ENCODE data around the gene MAPK8IP3. TPM values are rescaled to one million over a fixed set of nuclear protein-coding genes. Genes with fewer than 3 reads are reported as not detected.
"Not testable (repeated sequence)": the region's sequence is repeated elsewhere in the genome, so short reads cannot be mapped to it uniquely, and the experiment has no call there.

Gene MAPK8IP3
- polyA plus RNA-seq, 3 donors = 1.1 to 185 (median 2.1) TPM

DNA sequence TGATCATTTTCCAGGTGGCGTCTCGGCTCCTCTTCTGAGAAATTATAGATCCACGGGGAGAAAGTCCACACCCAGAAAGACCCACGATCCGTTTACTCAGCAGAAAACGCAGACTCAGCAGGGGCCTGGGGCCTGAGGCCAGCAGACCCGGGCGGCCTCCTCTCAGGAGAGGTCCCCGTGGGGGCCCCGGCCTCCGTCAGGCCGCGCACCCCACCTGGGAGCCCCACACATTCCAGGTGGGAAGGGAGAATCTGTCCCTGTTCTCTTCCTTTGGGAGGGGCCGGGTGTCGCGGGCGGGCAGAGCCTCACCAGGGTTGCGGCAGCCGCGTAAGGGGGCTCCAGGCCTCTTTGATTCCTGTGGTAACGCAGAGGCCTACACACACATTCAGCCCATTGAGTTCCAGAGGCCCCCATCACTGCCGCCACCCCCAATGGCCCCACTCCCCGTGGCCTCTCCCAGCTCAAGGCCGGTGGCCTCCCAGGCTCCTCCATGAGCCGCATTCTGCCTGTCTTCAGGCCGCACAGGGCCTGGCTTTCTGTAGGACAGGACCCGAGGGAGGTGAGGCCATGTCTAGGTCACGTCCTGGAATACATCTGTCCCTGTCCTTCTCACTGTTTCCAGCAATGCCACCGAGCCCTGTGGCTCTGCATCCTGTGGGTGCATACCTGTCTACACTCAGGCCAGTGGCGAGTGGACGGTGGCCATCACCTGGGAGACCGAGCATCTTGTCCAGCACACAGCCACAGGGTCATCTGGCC is 89.1 kb downstream of the MAPK8IP3 start:
- peaks cover 5 to 26% of the 10 kb centered on the region in 2 donors for H3K9me3 ChIP-seq (replicated peaks in 1 of 2; ENCODE audit: control insufficient read depth in 1 of 2, insufficient read depth in 1 of 2, low read length in 2 of 2)
- no peak overlapping the region for H3K4me3 Mint-ChIP-seq
- TF ChIP-seq, protein P1, sequence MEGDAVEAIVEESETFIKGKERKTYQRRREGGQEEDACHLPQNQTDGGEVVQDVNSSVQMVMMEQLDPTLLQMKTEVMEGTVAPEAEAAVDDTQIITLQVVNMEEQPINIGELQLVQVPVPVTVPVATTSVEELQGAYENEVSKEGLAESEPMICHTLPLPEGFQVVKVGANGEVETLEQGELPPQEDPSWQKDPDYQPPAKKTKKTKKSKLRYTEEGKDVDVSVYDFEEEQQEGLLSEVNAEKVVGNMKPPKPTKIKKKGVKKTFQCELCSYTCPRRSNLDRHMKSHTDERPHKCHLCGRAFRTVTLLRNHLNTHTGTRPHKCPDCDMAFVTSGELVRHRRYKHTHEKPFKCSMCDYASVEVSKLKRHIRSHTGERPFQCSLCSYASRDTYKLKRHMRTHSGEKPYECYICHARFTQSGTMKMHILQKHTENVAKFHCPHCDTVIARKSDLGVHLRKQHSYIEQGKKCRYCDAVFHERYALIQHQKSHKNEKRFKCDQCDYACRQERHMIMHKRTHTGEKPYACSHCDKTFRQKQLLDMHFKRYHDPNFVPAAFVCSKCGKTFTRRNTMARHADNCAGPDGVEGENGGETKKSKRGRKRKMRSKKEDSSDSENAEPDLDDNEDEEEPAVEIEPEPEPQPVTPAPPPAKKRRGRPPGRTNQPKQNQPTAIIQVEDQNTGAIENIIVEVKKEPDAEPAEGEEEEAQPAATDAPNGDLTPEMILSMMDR (IDR thresholded peaks at IDR 0.05) = no peak
- DNase-seq = no peak
- no peaks in the 10 kb centered on the region for H3K4me1 ChIP-seq (ENCODE audit: control insufficient read depth in 1 of 2, insufficient read depth in 2 of 2, low read length in 2 of 2)
- no peak overlapping the region for H3K4me2 ChIP-seq (replicated peaks; ENCODE audit: extremely low read depth, low read length, poor library complexity, severe bottlenecking)
- H3K27me3 ChIP-seq (ENCODE audit: control insufficient read depth in 2 of 2, insufficient read depth in 2 of 2, low read length in 2 of 2) = no peaks in the 10 kb centered on the region
- no peak overlapping the region for H3K4me3 ChIP-seq (replicated peaks in 1 of 3; ENCODE audit: low read depth in 2 of 3, low read length in 3 of 3)
- H3K27ac ChIP-seq (ENCODE audit: low read depth in 1 of 2, low read length in 2 of 2) = no peak overlapping the region
- H3K36me3 ChIP-seq (replicated peaks in 1 of 2; ENCODE audit: control insufficient read depth in 1 of 2, insufficient read depth in 2 of 2, low read length in 2 of 2) = peaks cover 6 to 9% of the 10 kb centered on the region in 2 donors
- peaks cover 2 to 8% of the 10 kb centered on the region in 2 donors for H3K36me3 Mint-ChIP-seq
- H3K4me1 Mint-ChIP-seq = no peaks in the 10 kb centered on the region
- H3K27ac Mint-ChIP-seq = no peak overlapping the region
- peaks cover 0 to 2% (median 0%) of the 10 kb centered on the region in 3 donors for H3K27me3 Mint-ChIP-seq (ENCODE audit: low read depth in 3 of 3)
- no peak overlapping the region for H3K9ac ChIP-seq (ENCODE audit: insufficient read depth, low read length, poor library complexity, severe bottlenecking)
- intact Hi-C loops (cut with micrococcal nuclease) = no loop called here
- no peak overlapping the region for H2AFZ ChIP-seq (ENCODE audit: insufficient read depth, low read depth, low read length, poor library complexity, severe bottlenecking)
- WGBS (ENCODE audit: insufficient coverage) = 93% methylated on average over 27 of the region's 32 CpGs
- H3K9me3 Mint-ChIP-seq = peaks cover 9 to 34% (median 27%) of the 10 kb centered on the region in 7 donors
- H4K20me1 ChIP-seq (ENCODE audit: insufficient read depth, low read length) = no peaks in the 10 kb centered on the region
- no peaks in the 10 kb centered on the region for H3K79me2 ChIP-seq (ENCODE audit: insufficient read depth, low read length)

DNA sequence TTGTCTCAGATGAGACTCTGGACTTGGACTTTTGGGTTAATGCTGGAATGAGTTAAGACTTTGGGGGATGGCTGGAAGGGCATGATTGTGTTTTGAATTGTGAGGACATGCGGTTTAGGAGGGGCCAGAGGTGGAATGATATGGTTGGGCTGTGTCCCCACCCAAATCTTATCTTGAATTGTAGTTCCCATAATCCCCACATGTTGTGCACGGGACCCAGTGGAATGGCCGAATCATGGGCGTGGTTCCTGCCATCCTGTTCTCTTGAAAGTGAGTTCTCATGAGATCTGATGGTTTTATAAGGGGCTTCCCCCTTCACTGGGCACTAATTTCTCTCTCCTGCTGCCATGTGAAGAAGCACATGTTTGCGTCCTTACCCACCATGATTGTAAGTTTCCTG is 93.3 kb downstream of the MAPK8IP3 start:
- H3K9ac ChIP-seq (ENCODE audit: insufficient read depth, low read length, poor library complexity, severe bottlenecking); H3K27me3 ChIP-seq (ENCODE audit: control insufficient read depth in 2 of 2, insufficient read depth in 2 of 2, low read length in 2 of 2); H3K4me1 Mint-ChIP-seq; H4K20me1 ChIP-seq (ENCODE audit: insufficient read depth, low read length); H3K27me3 Mint-ChIP-seq (ENCODE audit: low read depth in 3 of 3); intact Hi-C loops (cut with micrococcal nuclease); H3K4me2 ChIP-seq (replicated peaks; ENCODE audit: extremely low read depth, low read length, poor library complexity, severe bottlenecking); H3K36me3 ChIP-seq (replicated peaks in 1 of 2; ENCODE audit: control insufficient read depth in 1 of 2, insufficient read depth in 2 of 2, low read length in 2 of 2); H3K27ac Mint-ChIP-seq; H3K4me3 Mint-ChIP-seq; DNase-seq; H3K4me1 ChIP-seq (ENCODE audit: control insufficient read depth in 1 of 2, insufficient read depth in 2 of 2, low read length in 2 of 2); H3K27ac ChIP-seq (ENCODE audit: low read depth in 1 of 2, low read length in 2 of 2); H2AFZ ChIP-seq (ENCODE audit: insufficient read depth, low read depth, low read length, poor library complexity, severe bottlenecking); H3K36me3 Mint-ChIP-seq; H3K79me2 ChIP-seq (ENCODE audit: insufficient read depth, low read length); H3K4me3 ChIP-seq (replicated peaks in 1 of 3; ENCODE audit: low read depth in 2 of 3, low read length in 3 of 3): not testable (repeated sequence)
- WGBS (ENCODE audit: insufficient coverage) = no CpG with 5 or more reads among the region's 5 CpGs
- peaks cover 9 to 35% (median 28%) of the 10 kb centered on the region in 7 donors for H3K9me3 Mint-ChIP-seq
- peaks cover 5 to 28% of the 10 kb centered on the region in 2 donors for H3K9me3 ChIP-seq (replicated peaks in 1 of 2; ENCODE audit: control insufficient read depth in 1 of 2, insufficient read depth in 1 of 2, low read length in 2 of 2)
